ENCODE data around the gene ZNF599.
"Not testable (repeated sequence)": the region's sequence is repeated elsewhere in the genome, so short reads cannot be mapped to it uniquely, and the experiment has no call there.

The ZNF599 gene

DNA sequence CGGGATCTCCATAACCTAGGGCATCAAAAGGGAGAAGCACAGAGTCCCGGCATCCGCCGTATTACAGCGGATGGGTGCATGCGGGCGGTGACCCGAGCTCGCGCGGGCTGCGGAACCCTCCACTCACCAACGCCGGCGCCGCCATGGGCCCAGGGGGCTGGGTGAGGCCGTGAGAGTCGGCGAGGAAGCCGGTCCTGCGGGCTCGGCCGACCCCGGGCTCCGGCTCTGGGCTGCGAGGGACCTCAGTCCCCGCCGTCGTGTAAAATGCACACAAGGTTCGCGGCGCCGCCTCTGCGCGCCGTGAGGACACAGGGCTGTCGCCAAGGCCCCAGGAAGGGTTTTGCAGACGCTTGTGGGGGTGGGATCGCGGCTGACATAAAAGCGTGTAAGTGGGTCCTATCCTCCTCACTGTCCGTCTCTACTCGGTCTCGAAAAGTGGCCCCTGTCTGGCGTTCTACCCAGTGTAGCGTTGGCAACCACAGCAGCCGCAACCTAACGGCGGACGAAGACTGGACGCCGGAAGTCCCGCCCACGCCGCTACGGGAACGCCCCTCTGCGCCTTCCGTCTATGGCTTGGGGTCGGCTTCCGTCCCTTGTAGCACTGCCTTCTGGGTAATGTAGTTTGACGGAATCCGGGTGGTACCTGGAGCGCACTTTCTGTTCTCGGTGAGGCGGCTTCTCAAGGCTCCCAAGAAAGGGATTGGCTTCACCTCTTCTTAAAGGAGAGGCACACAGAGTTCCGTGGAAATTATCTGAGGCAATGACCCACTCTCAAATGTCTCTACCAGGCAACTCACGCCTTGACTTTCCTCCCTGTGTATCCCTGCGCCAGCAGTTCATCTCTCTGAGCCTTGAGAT is at the start of gene ZNF599:
ZNF599 (minus strand) TSS at position 519 of the 858 bp plus-strand sequence; CDS start at position 145, 374 bp downstream.
- peak; percentile 94 for DNase-seq

DNA sequence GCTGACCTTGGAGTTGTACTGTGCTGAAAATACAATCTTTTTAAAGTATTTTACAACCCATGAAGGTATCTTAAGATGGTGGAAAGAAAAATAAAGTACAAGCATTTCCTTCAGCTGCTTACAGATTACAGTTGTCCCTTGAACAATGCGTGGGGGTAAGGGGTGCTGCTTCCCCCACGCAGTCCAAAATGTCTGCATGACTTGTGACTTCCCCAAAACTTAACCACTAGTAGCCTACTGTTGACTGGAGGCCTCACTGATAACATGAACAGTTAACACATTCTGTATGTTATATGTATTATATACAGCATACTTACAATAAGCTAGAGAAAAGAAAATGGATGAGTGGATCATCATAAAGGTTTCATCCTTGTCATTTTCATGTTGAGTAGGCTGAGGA is 45.3 kb upstream of the ZNF599 start:
- DNase-seq = no peak

DNA sequence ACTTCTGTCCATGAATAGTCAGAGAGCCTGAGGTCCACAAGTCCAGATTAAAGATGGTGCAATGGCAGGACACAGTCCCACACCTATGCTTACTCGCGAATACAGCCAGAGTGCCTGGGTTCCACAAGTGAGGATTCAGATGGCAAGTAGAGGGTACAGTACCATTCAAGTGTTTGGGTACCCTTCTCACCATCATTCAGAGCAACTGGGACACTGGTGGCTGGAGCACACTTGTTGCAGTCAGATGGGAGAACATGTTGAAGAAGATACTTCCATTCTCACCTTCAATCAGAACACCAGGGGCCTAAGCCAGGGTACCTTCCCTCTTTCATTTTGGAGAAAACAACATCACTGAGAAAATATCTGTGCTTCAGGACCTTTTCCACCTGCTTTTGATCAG is 43.7 kb upstream of the ZNF599 start:
- DNase-seq = no peak

DNA sequence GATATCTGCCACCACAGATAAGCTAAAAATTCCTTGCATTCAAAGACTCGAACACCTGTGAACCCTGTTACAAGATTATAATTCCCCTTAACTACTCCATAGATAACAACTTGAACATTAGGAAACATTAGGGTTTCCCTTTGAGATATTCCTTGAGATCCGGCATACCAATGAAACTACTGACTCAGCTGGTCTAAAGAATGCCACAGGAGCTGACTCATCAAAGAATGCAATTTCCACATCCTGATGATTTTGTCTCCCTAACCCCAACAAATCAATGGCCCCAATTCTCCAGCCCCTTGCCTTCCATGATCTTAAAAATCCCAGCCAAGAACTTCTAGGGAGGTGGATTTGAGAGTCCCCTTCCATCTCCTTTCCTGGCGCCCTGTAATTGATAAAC is 35.6 kb upstream of the ZNF599 start:
- no peak for DNase-seq

DNA sequence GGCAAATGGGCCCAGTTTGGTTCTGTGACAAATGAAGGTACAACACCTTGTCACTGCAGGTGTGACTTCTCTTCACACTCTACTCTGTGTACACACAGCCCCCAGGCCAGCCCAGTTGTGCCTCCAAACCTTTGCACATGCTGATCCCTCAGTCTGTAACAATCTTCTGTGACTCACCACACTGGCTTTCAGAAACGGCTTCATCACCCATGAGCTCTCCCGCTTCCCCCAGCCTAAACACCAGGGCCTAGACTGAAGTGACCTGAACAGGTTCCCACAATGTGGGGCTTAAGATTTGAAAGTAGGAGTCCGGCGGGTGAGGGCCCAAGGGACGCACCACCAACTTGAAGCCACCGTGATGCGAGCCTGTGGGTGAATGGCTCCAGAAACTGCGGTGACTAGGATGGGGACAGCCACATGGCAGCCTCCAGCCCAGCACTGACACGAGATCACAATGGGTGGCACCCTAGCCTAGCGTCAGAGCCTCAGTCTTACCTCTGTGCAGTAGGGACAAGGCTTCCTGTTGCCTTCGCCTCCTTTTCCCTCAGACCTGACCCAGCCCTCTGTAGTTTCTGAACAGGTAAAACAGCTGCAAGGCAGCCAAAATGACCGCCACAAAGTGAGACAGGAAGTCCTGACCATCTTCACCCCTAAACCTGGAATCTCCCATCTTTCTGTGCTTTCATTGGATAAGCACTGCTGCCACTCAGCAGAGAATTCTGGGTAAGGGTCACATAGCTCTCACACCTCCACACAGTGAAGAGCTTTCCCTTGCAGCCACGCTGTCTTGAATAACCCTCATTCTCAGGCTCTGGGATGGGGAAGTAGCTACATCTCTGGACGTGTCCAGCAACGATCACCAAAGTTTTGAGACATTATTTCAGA is 34.2 kb upstream of the ZNF599 start:
- no peak for DNase-seq

DNA sequence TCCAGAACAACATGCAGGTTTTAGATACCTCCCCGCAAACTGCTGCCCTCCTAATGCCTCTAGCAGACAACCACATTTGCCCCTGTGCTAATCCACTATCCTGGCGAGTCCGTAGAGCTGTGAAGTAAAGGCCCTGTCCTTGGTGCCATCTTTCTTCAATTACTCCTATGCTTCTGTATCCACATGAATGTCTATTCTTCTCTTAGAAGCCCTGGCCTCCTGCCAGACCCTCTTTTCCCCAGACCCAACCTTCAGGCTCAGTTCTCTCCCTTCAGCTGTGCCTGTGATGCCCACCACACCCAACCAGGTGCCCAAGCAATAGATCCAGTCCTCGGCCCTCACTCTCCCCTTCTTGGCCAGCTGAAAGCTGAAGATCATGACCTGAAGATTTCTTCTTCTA is 31.1 kb upstream of the ZNF599 start:
- DNase-seq = no peak

DNA sequence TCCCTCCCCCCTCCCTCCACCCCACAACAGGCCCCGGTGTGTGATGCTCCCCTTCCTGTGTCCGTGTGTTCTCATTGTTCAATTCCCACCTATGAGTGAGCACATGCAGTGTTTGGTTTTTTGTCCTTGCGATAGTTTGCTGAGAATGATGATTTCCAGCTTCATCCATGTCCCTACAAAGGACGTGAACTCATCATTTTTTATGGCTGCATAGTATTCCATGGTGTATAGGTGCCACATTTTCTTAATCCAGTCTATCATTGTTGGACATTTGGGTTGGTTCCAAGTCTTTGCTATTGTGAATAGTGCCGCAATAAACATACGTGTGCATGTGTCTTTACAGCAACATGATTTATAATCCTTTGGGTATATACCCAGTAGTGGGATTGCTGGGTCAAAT is 23.9 kb upstream of the ZNF599 start:
- not testable (repeated sequence) for DNase-seq

DNA sequence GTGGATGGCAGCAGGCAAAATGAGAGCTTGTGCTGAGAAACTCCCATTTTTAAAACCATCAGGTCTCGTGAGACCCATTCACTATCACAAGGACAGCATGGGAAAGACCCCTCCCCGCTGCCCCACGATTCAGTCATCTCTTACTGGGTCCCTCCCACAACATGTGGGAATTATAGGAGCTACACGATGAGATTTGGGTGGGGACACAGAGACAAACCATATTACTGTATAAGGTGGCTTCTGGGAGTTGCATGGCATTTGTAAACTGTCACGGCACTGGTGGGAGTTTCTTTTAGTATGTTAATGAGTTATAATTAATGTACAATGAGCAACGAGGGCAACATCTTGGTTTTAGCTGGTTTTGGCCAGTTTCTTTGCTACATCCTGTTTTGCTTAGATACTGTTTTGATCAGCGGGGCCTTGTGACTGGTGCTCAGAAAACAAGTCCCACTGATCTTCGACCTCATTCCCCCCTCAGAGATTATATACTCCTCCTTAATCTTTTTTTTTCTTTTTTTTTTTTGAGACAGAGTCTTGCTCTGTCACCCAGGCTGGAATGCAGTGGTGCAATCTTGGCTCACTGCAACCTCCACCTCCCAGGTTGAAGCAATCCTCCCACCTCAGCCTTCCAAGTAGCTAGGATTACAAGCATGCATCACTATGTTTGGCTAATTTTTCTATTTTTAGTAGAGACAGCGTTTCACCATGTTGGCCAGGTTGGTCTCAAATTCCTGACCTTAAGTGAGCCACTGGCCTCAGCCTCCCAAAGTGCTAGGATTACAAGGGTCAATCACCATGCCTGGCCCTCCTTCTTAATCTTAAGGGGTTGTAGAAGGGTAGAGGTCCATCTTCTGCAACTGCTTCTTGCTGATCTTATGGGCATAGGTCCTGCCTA is 21.3 kb upstream of the ZNF599 start:
- DNase-seq = no peak

DNA sequence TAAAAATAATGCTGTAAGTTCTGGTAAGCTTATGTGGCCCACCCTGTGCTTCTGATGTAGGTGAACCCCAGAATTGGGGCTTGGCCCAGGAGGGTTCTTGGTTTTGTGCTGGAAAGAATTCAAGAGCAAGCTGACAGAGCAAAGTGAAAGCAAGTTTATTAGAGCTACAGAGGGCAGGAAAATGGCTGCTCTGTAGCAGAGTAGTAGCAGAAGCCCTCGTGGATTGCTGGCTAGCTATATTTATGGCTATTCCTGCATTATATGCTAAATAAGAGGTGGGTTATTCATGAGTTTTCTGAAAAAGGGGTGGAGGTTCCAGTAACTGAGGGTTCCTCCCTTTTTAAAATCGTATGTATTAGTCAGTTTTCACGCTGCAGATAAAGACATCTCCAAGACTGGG is 20.6 kb upstream of the ZNF599 start:
- DNase-seq = no peak

DNA sequence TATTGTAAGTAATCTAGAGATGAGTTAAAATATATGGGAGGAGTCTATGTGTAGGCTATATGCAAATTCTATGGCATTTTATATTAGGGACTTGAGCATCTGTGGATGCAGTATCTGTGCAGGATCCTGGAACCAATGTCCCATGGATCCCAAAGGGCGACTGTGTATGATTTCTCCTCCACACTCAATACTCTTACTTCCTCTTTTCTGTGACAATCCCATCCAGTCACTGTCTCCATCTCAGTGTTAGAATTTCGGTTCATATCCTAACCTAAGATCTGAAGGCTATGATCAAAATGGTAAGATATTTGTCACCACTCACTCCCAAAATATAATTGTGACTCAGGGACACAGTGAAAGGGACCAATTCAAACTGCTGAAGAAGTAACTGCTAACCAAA is 15.1 kb upstream of the ZNF599 start:
- no peak for DNase-seq

DNA sequence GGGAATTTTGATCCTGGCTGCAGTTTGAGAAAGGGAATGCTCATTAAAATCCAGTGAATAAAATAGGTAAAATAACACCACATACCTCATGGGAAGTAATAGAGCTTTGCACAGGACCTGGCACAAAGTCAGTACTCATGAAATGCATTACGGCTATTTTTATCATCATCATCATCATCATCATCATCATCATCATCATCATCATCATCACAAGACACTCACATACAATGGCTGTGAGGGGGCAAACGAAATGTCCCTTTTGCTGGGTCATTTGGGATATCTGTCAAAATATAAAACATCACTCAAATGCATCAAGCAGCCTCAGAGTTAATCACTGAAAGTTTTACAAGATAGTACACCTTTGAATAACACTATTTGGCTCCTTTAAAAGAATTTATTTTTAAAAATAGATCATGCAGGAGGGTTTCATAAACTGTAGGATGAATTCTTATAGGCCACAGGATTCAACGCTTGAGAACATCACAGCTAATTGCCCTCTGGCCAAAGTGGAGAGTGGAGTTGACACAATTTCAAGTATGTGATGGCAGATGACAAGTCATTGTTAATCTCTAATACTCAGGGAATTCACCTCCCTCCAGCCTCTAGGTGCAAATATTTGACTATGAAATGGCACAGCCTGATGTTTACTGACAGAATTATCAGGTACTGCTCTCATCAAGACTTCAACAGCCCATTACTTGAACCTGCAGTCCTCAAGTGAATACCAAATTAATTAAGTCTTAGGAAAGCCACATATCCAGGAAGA is 14.2 kb upstream of the ZNF599 start:
- no peak for DNase-seq

DNA sequence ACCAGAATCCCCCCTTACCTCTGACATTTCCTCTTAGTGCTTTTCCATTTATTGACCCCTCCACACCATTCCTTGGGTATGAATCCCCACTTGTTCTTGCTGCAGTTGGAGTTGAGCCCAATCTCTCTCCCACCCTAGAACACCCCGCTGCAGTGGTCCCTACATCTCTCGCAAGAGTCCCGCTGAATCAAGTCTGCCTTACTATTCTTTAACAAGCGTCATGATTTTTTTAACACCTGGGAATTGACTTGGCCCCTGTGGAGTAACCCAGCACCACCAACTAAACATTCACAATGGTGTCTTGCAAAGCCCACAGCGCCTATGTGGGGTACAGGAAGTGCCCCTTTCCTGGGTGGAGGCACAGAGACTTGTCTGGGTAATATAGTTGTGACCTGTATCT is 13.2 kb upstream of the ZNF599 start:
- DNase-seq = no peak

DNA sequence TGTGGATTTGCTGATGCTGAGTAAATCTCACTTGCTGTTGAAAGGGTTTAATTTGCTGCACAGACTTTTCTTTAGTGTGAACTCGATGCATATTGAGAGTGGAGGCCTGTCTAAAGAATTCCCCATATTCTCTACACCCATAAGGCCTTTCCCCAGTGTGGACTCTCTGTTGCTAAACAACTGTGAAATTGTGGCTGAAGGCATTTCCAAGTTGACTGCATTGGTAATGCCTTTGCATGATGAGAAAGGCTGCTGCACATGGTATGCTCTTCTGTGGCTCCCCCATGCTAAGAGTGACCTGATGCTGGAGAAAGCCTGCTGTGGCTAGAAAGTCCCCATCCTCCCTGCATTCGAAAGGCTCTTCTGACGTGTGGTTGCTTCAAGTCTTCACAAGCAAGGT is 6.6 kb upstream of the ZNF599 start:
- no peak for DNase-seq

DNA sequence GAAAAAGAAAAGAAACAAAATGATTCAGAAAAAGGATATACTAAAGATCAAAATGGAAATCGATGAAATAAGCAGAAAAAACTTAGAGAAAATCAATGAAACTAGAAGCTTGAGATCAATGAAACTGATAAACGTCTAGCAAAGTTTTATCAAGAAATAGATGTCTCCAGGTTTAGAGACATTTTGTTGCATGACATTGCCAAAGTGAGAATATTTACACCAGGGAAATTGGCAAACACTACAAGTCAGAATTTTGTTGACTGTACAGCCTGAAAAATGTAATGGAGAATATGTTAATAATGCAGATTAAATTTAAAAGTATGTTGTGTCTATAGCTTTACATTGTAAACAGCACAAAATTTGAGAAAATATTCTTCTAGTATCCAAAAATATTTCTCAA is 5.3 kb upstream of the ZNF599 start:
- DNase-seq = no peak

DNA sequence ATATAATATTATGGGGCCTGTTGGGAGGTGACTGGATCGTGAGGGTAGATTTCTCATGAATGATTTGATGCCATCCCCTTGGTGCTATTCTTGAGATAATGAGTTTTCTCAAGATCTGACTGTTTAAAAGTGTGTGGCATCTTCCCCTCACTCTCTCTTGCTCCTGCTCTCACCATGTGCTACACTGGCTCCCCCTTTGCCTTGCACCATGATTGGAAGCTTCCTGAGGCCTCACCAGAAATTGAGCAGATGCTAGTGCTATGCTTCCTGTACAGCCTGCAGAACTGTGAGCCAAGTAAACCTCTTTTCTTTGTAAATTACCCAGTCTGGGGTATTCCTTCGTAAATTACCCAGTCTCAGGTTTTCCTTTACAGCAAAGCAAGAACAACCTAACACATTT is 1.8 kb upstream of the ZNF599 start:
- no peak for DNase-seq

DNA sequence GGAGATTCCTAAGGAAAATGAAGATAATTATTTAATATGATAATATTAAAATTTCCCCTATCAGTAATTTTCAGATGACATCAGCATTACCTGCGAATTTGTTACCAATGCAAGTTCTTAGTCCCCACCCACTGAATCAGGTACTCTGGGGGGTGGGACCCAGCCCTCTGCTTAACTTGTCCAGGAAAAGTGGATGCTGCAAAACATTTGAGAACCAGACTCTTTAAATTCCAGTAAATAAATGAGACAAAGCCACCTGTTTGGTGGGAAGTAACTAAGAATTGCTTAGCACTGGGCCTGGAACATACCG is 495 bp upstream of the ZNF599 start:
- DNase-seq = no peak

DNA sequence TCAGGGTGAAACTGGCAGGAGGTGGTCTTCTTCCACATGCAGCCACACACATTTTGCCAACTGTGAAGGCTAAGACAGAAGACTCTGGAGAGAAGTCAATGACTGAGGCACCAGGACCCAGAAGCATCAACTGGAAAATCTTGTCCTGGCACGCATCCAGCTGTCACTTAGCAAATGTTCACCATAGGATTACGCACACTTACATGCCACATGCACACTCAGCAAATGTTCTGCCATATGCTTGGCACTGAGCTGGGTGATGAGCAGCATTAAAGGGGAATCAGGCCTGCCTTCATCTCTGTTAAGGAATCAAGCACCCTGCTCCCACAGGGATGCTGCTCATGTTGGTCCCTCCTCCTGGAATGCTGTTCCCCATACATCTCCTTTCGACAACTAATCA is 5.1 kb downstream of the ZNF599 start:
- no peak for DNase-seq

DNA sequence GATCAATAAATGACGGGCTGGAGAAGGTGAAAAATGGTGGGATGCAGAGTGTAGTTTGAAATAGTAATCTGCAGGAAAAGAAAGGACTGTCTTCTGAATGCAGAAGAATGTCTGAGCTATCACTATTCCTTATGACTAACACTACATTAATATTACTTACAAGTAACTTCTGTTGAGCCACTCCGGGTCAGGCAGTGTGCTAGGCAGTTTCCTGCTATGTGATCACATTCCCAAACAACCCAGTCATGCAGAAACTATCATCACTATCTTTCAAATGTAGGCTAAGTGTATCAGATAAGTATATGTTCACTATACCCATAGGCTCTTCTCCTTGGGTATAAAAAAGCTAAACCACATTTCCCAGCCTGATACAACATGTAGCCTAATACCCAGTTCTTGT is 6.6 kb downstream of the ZNF599 start:
- no peak for DNase-seq

DNA sequence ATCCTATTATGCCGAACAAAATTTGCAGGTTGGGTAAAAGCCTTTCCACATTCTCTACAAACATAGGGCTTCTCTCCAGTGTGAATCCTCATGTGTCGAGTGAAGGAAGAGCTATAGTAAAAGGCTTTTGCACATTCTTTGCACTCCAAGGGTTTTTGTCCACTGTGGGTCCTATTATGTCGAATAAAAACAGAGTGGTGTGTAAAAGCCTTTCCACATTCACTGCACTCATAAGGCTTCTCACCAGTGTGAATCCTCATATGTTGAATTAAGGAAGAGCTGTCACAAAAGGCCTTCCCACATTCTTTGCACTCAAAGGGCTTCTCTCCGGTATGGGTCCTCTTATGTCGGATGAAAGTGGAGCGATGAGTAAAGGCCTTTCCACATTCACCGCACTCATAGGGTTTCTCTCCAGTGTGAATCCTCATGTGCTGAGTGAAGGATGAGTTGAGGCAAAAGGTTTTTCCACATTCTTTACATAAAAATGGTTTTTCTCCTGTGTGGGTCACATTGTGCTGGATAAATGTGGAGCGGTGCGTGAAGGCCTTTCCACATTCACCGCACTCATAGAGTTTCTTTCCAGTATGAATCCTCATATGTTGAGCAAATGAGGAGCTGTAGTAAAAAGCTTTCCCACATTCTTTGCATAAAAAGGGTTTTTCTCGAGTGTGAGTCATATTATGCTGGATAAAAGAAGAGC is 13.6 kb downstream of the ZNF599 start:
- no peak for DNase-seq

DNA sequence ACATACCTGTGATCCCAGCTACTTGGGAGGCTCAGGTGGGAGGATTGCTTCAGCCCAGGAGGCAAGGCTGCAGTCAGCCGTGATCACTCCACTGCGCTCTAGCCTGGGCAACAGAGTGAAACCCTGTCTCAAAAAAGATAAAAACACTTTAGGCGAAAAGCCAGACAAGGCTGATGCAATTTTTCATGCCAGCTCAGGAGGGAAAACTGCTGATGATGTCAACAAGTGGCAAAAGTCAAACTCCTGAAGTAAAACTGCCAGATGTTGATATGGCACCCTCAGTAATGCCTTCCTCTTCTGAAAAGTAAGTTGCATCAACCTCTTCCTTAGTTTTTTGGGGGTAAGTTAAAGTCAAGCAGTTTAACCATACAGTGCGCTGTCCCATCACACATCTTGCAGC is 15.6 kb downstream of the ZNF599 start:
- DNase-seq = no peak

DNA sequence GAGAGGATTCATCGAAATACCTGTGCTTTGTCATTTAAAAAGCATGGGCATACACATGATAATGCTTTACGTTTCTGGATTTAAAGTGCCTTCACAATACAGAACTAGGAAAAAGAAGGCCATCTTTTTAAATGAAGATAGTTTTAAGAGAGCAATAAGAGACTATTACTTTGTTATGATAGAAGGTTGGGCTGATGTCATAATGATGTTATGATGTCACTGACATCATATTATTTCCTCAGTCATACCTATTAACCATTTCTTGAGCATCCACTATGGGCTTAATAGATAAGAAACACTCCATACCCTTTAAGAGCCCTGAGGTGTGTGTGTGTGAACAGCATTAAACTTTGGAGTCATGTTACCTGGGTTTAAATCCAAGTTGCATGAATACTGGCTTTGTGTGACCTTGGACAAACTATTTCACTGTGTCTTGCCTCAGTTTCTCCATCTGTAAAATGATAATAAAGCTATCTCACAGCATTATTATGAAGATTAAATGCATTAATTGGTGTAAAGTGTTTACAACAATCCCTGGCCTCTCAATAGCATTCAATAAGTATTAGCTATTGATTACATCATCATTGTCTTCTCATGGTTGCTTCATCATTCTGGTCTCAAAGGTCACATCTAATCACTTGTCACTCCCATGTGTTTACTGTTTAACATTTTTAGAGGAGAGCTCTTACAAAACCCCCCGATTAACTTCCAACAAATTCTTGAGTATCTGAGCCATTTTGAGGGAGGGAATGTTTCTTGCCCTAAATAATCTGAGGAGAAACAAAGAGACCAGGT is 27.9 kb downstream of the ZNF599 start:
- DNase-seq = no peak
